GM19099 (cell line): ENCODE data around the gene WDR88.

Experiments used
- POLR2A ChIP-seq: IDR thresholded peaks from 3 replicates; pipeline ENCODE4 v1.6.1; 2011; ENCODE audit warnings: low read depth; ENCODE audit not compliant: insufficient read length; ENCODE audit errors: extremely low read depth

Gene WDR88

DNA sequence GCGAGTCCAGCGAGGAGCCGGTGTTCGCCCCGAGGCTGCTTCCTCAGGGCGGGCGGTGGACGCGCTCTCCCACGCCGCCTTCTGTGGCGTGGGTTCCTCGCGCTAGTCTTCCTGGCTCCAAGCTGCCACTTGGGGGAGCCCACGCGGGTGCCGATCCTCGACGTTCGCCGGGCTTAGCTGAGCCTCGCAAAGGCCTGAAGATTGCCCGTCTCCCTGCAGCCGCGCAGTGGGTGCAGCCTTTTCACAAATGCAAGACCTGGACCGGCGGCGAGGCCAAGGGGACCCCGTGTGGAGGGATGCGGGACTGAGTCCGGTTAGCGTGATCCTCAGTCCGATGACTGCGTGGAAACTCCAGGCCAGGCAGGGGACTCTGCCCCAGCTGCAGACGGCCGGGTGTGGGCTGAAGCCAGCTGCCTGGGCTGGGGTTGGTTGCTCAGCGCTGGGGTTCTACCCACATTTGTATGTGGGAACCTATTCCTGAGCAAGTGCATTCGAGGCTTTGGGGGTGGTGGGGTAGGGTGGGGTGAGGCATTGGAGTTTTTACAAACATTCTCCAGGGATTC lies 45.6 kb downstream of the WDR88 start:
- no peak for TF ChIP-seq POLR2A

DNA sequence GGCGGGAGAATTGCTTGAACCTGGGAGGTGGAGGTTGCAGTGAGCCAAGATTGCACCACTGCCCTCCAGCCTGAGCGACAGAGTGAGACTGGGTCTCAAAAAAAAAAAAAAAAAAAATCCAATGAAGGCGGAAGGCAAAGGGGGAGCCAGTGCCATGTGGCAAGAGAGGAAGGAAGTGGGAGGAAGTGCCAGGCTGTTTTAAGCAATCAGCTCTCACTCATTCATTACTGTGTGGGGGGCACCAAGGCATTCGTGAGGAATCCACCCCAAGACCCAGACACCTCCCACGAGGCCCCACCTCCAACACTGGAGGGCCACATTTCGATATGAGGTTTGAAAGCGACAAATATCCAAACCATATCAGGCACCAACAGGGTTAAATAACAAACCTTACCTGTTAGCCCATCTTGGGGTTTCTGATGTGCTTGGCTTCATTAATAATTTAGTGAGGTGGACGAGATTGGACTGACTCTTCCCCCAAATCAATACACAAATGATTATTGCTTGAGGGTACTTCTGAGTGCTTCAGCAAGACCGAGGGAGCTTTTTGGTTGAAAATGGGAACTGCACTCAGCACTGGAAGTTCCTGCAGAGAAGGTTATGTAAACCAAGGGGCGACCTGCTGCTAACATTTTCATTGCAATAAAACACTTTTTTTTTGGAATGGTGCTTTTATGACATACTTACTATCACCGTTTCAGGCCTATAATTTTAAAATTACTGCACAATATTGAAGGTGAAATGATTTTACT lies 54.7 kb downstream of the WDR88 start:
- TF ChIP-seq POLR2A: no peak

DNA sequence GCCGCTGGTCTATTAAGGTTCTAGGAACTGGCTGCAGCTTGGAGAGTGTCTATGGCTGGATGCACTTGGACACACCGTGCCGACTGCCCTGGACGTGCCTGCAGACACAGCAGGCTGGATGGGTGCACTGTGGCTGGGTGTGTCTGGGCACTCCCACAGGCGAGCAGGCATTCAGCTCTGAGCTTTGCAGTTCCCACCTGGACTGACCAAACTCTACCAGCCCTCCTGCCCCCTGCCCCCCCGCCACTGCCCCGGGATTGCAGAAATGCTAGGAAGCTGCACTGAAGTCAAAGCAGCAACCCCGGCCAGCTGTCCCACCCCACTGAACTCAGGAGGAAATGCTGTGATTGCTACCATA lies 55.2 kb downstream of the WDR88 start:
- no peak for TF ChIP-seq POLR2A

DNA sequence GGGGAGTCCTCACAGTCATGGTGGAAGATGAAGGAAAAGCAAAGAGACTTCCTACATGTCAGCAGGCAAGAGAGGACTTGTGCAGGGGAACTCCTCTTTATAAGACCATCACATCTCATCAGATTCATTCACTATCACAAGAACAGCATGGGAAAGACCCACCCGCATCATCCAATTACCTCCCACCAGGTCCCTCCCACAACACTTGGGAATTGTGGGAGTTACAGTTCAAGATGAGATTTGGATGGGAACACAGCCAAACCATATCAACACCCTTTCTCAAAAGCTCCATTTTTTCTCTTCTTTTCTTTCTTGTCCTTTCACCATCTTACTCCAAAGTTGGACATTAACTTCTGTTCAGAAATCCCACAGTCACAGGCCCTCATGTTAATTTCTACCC lies 57.5 kb downstream of the WDR88 start:
- TF ChIP-seq POLR2A: no peak

DNA sequence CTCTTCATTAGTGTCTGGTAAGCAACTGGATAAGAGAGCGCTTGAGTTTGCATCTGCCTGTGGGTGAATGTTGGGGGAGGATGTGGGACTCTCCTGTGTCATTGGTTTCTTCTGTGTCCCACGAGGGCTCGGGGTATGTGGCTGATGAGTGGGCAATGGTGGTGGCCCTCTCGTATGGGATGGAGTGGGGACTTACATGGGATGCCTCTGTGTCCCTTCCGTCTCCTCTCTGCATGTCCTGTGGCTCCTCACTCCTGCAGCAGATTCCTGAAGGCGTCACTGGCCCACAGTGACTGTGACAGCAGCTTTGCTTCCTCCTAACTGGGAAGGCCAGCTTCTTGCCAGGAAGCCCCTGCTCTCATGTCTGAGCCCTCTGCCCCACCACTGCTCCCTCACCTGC lies 59.6 kb downstream of the WDR88 start:
- TF ChIP-seq POLR2A: no peak

DNA sequence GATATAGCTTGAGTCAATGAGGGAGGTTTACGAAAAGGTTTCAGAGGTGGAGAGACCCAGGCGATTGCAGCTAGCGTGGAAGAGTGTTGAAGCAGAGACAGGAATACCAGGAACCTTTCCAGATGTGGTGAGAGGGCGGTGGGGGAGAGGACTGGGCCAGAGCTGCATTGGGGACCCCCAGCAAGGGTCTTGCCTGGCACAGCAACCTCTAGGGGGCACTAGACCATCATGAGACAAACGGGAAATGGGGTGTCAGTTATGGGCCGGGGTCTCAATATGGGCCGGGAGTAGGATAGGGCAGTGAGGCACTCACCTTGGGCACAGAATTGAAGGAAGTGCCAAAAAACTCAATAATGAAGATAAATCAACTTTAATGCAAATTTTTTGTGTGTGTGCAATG lies 60.1 kb downstream of the WDR88 start:
- no peak for TF ChIP-seq POLR2A

DNA sequence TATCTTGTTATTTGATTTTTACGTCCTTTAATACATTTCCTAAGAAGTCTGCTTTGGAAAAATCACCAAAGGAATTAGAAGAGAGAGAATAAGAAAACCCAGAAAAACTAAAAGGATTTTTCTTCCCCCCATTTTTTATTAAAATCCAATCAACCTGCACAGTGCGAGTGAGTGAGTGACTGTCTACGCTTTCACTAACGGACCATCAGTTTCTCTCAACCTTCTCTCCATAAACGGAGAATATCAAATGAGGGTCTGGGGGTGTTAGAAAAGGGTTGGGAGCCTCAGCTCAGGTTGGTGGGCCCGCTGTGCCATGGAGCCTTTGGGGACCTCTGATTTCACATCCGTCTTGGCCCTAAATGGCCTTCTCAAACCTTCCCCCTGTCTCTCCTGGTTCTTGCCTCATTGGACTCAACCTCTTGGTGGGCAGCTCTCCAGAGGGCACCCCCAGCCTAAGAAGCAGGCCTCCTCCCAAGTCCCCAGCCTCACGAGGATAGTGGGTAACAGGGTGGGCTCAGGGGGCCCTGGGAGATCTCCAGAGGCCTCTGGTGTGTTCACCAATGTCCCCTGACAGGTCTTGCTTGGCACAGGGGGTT lies 61.5 kb downstream of the WDR88 start:
- no peak for TF ChIP-seq POLR2A

DNA sequence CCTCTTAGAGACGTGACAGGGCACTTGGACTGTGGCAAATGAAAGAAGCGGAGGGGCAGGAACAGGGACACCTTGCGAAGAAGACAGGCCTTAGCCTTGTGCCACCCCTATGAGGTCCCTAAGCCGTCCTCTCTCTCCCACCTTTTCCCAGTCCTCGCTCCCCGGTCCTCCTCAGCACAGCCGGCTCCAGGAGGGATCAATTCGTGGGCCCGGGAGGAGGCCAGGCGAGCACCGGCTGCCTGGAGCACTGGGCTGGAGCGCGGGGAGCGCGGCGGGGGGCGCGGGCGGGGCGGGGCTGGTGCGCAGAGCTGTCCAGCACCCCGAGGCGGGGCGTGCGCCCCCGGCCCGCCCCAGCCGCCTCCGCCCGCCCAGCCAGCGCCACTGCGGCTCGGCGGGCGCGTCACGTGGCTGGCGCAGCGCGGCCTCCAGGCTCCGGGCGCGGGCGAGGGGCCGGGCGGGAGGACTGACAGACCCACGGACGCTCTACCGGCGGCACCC lies 62.0 kb downstream of the WDR88 start, which contains the start of gene LRP3:
TSS of gene LRP3 (plus strand) at position 466 of the 498 bp plus-strand sequence. CDS start 456 bp downstream, outside the sequence.
- no peak for TF ChIP-seq POLR2A

DNA sequence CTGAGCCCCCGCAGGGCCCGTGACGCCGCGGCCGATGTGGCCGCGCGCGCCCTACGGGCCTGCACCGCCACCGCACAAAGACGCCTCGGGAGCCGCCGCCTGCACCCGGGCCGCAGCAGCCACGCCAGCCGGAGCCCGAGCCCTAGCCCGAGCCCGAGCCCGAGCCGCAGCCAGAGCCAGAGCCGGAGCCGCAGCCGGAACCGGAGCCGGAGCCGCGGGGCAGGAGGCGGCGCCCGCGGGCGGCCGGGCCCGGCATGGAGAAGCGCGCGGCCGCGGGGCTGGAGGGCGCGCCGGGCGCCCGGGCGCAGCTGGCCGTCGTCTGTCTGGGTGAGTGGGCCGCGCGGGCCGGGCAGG lies 62.6 kb downstream of the WDR88 start:
- TF ChIP-seq POLR2A: no peak

DNA sequence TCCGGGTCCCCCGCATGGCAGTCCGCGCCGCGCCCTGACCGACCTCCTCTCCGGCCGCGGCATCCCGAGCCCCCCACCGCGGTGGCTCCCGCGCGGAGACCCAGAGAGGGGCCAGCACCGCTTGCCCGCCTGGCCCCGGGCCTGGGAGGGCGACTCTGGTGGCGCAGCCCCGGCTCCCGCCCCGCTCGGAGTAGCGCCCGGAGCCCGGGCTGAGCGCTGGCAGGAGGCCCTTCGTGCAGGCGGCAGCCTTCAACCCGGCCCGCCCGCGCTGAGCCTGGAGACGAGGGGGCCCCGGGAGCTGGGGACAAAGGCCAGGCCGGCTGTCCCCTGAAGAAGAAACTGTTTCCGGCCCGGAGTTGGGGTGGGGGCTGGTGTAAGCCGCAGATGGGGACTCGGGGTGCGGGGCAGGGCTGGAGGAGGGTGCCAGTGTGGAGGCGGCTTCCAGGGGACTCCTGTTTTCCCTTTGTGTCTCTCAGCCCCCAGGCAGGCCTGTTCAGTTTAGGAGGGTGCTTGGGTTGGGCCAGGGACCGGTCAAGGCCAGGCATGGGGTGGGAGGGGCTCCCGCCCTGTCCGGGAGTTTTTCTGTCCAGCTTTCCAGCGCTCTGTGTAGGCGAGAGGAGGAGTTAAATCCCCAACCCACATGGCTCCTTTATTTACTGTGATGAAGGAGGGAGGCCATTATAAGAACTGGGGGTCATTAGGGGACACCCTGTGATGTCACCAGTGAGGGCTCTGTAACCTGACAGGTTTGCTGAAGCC lies 63.2 kb downstream of the WDR88 start:
- no peak for TF ChIP-seq POLR2A

DNA sequence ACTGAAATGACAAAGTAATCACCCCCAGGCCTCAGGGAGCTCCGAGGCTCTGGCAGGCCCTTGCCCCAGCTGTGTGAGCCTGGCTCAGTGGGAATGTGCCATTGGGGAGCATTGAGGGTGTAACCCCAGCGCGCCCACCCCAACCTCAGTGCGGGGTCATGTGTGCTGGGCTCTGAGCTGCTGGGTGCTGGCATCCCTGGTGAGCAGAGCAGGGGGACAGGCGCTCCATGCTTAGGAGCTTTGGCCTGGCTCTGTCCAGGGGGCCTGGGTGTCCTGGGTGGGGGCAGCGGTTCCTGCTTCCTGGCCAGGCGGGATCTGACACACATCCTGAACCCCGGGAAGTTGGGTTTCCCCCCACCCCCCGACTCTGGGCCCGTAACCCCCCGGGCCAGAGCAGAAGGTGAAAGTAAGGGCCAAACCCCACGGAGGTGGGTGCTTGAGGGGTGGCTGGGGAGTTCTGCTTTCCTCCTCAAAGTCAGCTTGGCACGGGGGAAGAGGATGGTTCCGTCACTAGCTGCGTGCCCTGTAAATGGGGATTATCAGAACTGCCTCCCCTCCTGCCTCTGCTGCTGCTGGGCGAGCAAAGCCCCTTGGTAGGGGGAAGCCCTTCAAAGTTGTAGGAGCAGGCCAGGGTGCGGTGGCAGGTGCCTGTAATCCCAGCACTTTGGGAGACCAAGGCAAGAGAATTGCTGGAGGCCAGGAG lies 63.9 kb downstream of the WDR88 start:
- no peak for TF ChIP-seq POLR2A

DNA sequence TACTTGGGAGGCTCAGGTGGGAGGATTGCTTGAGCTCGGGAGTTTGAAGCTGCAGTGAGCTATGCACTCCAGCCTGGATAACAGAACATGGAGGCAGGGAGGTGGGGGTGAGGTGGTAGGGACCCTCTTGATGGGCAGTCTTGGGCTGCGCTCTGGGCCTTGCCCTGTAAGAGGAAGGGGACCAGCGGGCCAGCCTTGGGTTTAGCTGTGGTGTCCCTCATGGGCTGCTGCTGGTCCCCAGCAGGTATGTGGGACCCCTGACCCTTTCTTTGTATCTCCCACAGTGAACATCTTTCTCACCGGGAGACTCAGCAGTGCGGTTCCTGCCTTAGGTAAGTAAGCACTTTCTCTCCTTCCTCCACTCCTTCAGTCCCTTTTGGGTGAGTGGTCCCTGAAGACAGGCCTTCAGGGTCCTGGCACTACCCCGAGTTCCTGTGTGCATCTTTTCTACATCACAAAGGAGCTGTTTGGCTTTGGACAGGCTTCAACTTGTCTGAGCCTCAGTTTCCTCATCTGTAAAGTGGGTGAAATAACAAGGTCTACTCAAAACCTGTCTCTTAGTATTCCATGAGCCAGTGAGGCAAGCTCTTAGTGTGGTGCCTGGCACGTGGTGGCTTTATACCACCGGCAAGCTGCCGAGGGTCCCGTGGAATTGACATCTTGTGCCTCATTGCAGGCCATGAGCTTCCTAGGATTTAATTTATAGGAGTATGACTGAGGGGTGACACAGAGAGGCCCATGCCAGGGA lies 64.7 kb downstream of the WDR88 start:
- no peak for TF ChIP-seq POLR2A

DNA sequence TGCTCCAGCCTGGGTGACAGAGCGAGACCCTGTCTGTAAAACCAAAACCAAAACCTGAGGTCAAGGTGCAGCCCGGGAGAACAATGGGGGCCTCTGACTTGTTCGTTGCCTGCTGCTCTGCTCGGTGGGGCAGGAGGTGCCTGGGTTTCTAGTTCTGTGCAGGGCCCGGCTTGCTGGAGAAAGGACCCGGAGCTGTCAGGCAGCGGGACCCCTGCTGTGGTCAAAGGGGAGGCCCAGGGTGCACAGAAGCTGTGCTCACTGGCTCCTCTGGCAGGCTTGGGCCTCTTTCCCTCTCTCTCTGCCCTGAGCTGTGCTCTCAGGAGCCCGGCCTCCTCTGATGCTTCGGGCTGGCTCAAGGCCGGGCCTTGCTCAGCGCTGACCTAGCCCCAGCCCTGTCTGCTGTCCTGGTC lies 65.7 kb downstream of the WDR88 start:
- no peak for TF ChIP-seq POLR2A

DNA sequence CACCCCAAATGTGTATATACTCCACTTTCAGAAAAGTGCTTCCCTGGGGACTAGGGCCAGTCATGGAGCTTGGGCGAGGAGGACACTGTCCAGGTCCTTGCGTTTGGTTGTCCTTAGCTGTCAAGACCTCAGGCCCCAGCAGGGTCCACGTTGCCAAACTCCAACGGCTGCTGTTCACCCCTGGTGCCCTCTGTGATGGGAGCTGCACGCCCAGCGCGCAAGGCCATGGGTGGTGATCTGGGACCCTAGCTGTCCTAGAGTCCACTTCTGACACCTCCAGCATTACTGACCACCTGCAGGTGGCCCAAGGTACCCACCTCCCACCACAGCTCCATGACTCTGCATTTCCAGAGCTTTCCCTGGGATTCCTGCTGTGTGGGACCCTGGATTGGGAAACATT lies 66.3 kb downstream of the WDR88 start:
- TF ChIP-seq POLR2A: no peak
